Right atrium auricular region (tissue), 2 donors: ENCODE data around the gene NUPR1. TPM values are rescaled to one million over a fixed set of nuclear protein-coding genes. Genes with fewer than 3 reads are reported as not detected.
A peak's percentile ranks its signal among the peaks of the same experiment; 100 is the strongest.

Experiments
- DNase-seq: peaks from one replicate; pipeline ENCODE4 v3.0.0-alpha.2; 2019; ENCODE audit warnings: low spot score
- H3K27ac ChIP-seq, 2 donors: fragments of 200-600 bp; sonication (generic); 1 replicate in 1 of 2; 2 replicates in 1 of 2; pipeline ENCODE4 v1.5.1; 2016 to 2019
- H3K27me3 ChIP-seq, 2 donors: fragments of 200-600 bp; sonication (generic); one replicate each; pipeline versions ENCODE4 v1.5.1 to v1.6.0; 2017 to 2019
- H3K36me3 ChIP-seq: fragments of 200-600 bp; sonication (generic); one replicate; pipeline ENCODE4 v1.5.1; 2016
- H3K4me1 ChIP-seq, 2 donors: fragments of 200-600 bp; sonication (generic); one replicate each; pipeline versions ENCODE4 v1.5.1 to v1.6.0; 2017 to 2019
- H3K4me3 ChIP-seq, 2 donors: fragments of 200-600 bp; sonication (generic); 1 replicate in 1 of 2; 2 replicates in 1 of 2; pipeline ENCODE4 v1.5.1; 2017 to 2019; ENCODE audit warnings: mild to moderate bottlenecking in 1 of 2, moderate library complexity in 1 of 2
- H3K9me3 ChIP-seq, 2 donors: fragments of 200-600 bp; sonication (generic); one replicate each; pipeline ENCODE4 v1.5.1; 2019
- CTCF ChIP-seq, 2 donors: fragments of 200-600 bp; sonication (generic); IDR thresholded peaks; one replicate each; pipeline ENCODE4 v1.5.1; 2019; ENCODE audit warnings: antibody characterized with exemption in 2 of 2
- total RNA-seq, 2 donors: library from RNA; depleted of rRNA; stranded (reverse); fragments of >200 nt; gene quantifications; one replicate each; pipeline ENCODE4 v1.1.0, GENCODE V29; 2016

Gene NUPR1
- total RNA-seq, 2 donors from 2014 or later: 12.4 to 26.9 TPM

- no peak for TF ChIP-seq CTCF (IDR thresholded peaks at IDR 0.05)
- peaks cover 0 to 24% of the 10 kb centered on the region in 2 donors for H3K4me1 ChIP-seq
These were observed 19.7 kb upstream of the NUPR1 start for GRCh38 chr16:28558456-28558855.

GRCh38 chr16:28556914-28557320 lies 18.1 kb upstream of the NUPR1 start:
- no peak for TF ChIP-seq CTCF (IDR thresholded peaks at IDR 0.05)
- H3K9me3 ChIP-seq: no peaks in the 10 kb centered on the region
- peaks cover 0 to 17% of the 10 kb centered on the region in 2 donors for H3K4me1 ChIP-seq
- no peak for DNase-seq
- H3K4me3 ChIP-seq: no peak overlapping the region
- H3K36me3 ChIP-seq: peaks cover 10% of the 10 kb centered on the region
- H3K27me3 ChIP-seq: no peaks in the 10 kb centered on the region
- no peak overlapping the region for H3K27ac ChIP-seq

More at GRCh38 chr16:28558456-28558855, 19.7 kb upstream of the NUPR1 start:
- Histone ChIP-seq H3K27ac (no peak overlapping the region), H3K4me3 (no peak overlapping the region), H3K27me3 (no peaks in the 10 kb centered on the region), H3K9me3 (no peaks in the 10 kb centered on the region), H3K36me3 (peaks cover 10% of the 10 kb centered on the region)
- DNase-seq: no peak

DNA sequence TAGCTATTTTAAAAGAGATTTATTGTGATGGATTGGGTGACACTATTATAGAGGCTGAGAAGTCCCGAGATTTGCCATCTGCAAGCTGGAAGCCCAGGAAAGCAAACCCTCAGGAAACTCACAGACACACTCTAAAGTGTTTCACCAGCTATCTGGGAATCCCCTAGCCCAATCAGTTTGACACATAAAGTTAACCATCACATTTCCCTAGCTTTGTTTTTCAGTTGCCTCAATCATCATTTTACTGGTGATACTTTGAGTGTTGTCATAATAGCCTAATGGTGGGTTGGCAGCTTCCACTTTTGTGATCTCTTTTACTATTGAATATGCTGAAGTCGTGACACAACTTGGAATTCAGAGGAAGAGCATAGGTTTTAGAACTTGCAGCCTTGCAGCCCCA lies 16.8 kb upstream of the NUPR1 start:
- Histone ChIP-seq H3K9me3 (no peaks in the 10 kb centered on the region), H3K36me3 (peaks cover 10% of the 10 kb centered on the region), H3K4me1 (peaks cover 0 to 8% of the 10 kb centered on the region in 2 donors), H3K4me3 (no peak overlapping the region), H3K27ac (no peak overlapping the region), H3K27me3 (no peaks in the 10 kb centered on the region)
- DNase-seq: no peak
- no peak for TF ChIP-seq CTCF (IDR thresholded peaks at IDR 0.05)

GRCh38 chr16:28554634-28555423 lies 16.1 kb upstream of the NUPR1 start:
- no peak for TF ChIP-seq CTCF (IDR thresholded peaks at IDR 0.05)
- Histone ChIP-seq H3K4me1 (peaks cover 0 to 8% of the 10 kb centered on the region in 2 donors), H3K27me3 (no peaks in the 10 kb centered on the region), H3K27ac (peak overlapping the region; percentile 98), H3K9me3 (no peaks in the 10 kb centered on the region), H3K36me3 (peaks cover 10% of the 10 kb centered on the region), H3K4me3 (peak overlapping the region; percentile 54 to 65)
- no peak for DNase-seq

GRCh38 chr16:28553776-28554633 lies 15.2 kb upstream of the NUPR1 start, which contains the start of gene SGF29:
Gene SGF29 (plus strand): TSS chr16:28553920. CDS start chr16:28581070, 27,150 bp downstream.
- Histone ChIP-seq H3K4me3 (peak within 1 kb of the TSS; percentile 54 to 65), H3K36me3 (peaks cover 10% of the 10 kb centered on the region), H3K4me1 (peaks cover 0 to 8% of the 10 kb centered on the region in 2 donors), H3K27me3 (no peaks in the 10 kb centered on the region), H3K9me3 (no peaks in the 10 kb centered on the region), H3K27ac (peak within 1 kb of the TSS; percentile 98)
- peak in 1 of 2 donors; percentile 65 for TF ChIP-seq CTCF (IDR thresholded peaks at IDR 0.05)
- DNase-seq: peak; percentile 95
